A549 (cell line): ENCODE data around the gene NCOA7. TPM values are rescaled to one million over a fixed set of nuclear protein-coding genes. Genes with fewer than 3 reads are reported as not detected.

Source experiments
- ATAC-seq, 2 experiments: fragments of 200-7000 bp in 1 of 2; fragments of >200 bp in 1 of 2; cut with Nextera tagmentation in 1 of 2; cut with Tn5 transposase in 1 of 2; 3 replicates each; pipeline versions ENCODE4 v1.8.0 to v1.9.1; 2018 to 2020; ENCODE audit warnings: mild to moderate bottlenecking in 1 of 2, moderate library complexity in 1 of 2
- CTCF ChIA-PET: fragments of 300-600 bp; sonication (Branson Sonifier 250); formaldehyde crosslinking; extraction: SDS; loops from one replicate; lab custom pipeline; 2021; ENCODE audit warnings: antibody characterized with exemption, inconsistent platforms; lab: Yijun Ruan, JAX
- POLR2A ChIA-PET: fragments of 350-600 bp; formaldehyde crosslinking; extraction: SDS; loops from one replicate; lab custom pipeline; 2021; ENCODE audit warnings: antibody characterized with exemption, inconsistent platforms; lab: Yijun Ruan, JAX
- DNase-seq, 2 experiments: peaks; one replicate each; pipeline versions ENCODE4 v3.0.0 to v3.0.0-alpha.2; 2011 to 2016; ENCODE audit warnings: low read depth in 1 of 2, low spot score in 1 of 2
- FAIRE-seq: peaks from 2 replicates; lab custom pipeline; 2011; peaks lifted over from hg19 to GRCh38; lab: Jason Lieb, UNC
- H3K27ac ChIP-seq, 2 experiments: fragments of >200 bp; sonication (Bioruptor Twin); formaldehyde crosslinking; 3 replicates each; pipeline ENCODE4 v1.5.1; 2016 to 2017
- H3K4me1 ChIP-seq: fragments of >200 bp; sonication (Bioruptor Twin); formaldehyde crosslinking; 3 replicates; pipeline ENCODE4 v1.6.1; 2016
- H3K4me2 ChIP-seq: fragments of >200 bp; sonication (Bioruptor Twin); formaldehyde crosslinking; 3 replicates; pipeline ENCODE4 v1.6.1; 2016
- H3K4me3 ChIP-seq: fragments of >200 bp; sonication (Bioruptor Twin); formaldehyde crosslinking; 3 replicates; pipeline ENCODE4 v1.5.1; 2016
- H3K9me3 ChIP-seq: fragments of >200 bp; sonication (Bioruptor Twin); formaldehyde crosslinking; 3 replicates; pipeline ENCODE4 v1.6.1; 2016
- CBX2 ChIP-seq: fragments of 200-600 bp; sonication (generic); IDR thresholded peaks from 2 replicates; pipeline ENCODE4 v1.6.1; 2016; ENCODE audit warnings: low read depth, mild to moderate bottlenecking, borderline replicate concordance
- CEBPB ChIP-seq, 2 experiments: fragments of >200 bp in 1 of 2; sonication (Bioruptor Twin) in 1 of 2; formaldehyde crosslinking in 1 of 2; IDR thresholded peaks; 2 replicates each; pipeline ENCODE4 v1.6.1; 2012 to 2016
- CHD4 ChIP-seq: fragments of 200-600 bp; sonication (generic); IDR thresholded peaks from 2 replicates; pipeline ENCODE4 v1.6.1; 2016; ENCODE audit warnings: antibody characterized with exemption, mild to moderate bottlenecking, borderline replicate concordance
- EHF ChIP-seq: fragments of 250-450 bp; sonication (Bioruptor Pico); IDR thresholded peaks from 2 replicates; pipeline ENCODE4 v1.5.0; 2020; ENCODE audit warnings: mild to moderate bottlenecking
- EHMT2 ChIP-seq: fragments of 200-600 bp; sonication (generic); IDR thresholded peaks from 2 replicates; pipeline ENCODE4 v1.6.1; 2016; ENCODE audit warnings: antibody characterized with exemption, low read depth, mild to moderate bottlenecking, moderate library complexity
- ELK1 ChIP-seq: fragments of 150-350 bp; IDR thresholded peaks from 2 replicates; pipeline ENCODE4 v1.6.1; 2014; ENCODE audit warnings: low read depth, mild to moderate bottlenecking, low read length
- EP300 ChIP-seq, 2 experiments: fragments of >200 bp; sonication (Bioruptor Twin); formaldehyde crosslinking; IDR thresholded peaks; 2 replicates in 1 of 2; 3 replicates in 1 of 2; pipeline ENCODE4 v1.6.1; 2016 to 2017
- HMGXB4 ChIP-seq: fragments of 250-450 bp; sonication (Bioruptor Pico); IDR thresholded peaks from 2 replicates; pipeline ENCODE4 v1.5.0; 2021; ENCODE audit warnings: mild to moderate bottlenecking, moderate library complexity, borderline replicate concordance
- JUN ChIP-seq, 2 experiments: fragments of >200 bp; sonication (Bioruptor Twin); formaldehyde crosslinking; IDR thresholded peaks; 2 replicates in 1 of 2; 3 replicates in 1 of 2; pipeline ENCODE4 v1.6.1; 2016 to 2017
- KDM5A ChIP-seq: fragments of 200-600 bp; sonication (generic); IDR thresholded peaks from 2 replicates; pipeline ENCODE4 v1.6.1; 2016; ENCODE audit warnings: antibody characterized with exemption, mild to moderate bottlenecking
- MAFK ChIP-seq: fragments of 450-650 bp; IDR thresholded peaks from 2 replicates; pipeline ENCODE4 v1.6.1; 2014; ENCODE audit not compliant: partially characterized antibody
- MAX ChIP-seq: IDR thresholded peaks from 2 replicates; pipeline ENCODE4 v1.6.1; 2012
- MYC ChIP-seq: IDR thresholded peaks from 2 replicates; pipeline ENCODE4 v1.6.1; 2012; ENCODE audit warnings: mild to moderate bottlenecking, inconsistent platforms, low read length, improper control_type of control experiment, borderline replicate concordance
- NR3C1 ChIP-seq: fragments of >200 bp; sonication (Bioruptor Twin); formaldehyde crosslinking; IDR thresholded peaks from 3 replicates; pipeline ENCODE4 v1.6.1; 2017
- PBX3 ChIP-seq: IDR thresholded peaks from 2 replicates; pipeline ENCODE4 v1.6.1; 2012
- POLR2A ChIP-seq: IDR thresholded peaks from 2 replicates; pipeline ENCODE4 v1.6.1; 2012; ENCODE audit warnings: mild to moderate bottlenecking, low read length
- RAD21 ChIP-seq, 2 experiments: fragments of >200 bp in 1 of 2; sonication (Bioruptor Twin) in 1 of 2; formaldehyde crosslinking in 1 of 2; IDR thresholded peaks in 1 of 2; conservative IDR thresholded peaks in 1 of 2; 2 replicates in 1 of 2; 3 replicates in 1 of 2; pipeline ENCODE4 v1.6.1; 2012 to 2018; ENCODE audit warnings: inconsistent platforms in 1 of 2
- RARB ChIP-seq: fragments of 250-450 bp; sonication (Bioruptor Pico); IDR thresholded peaks from 2 replicates; pipeline ENCODE4 v1.8.0; 2021; ENCODE audit warnings: mild to moderate bottlenecking, moderate library complexity
- REST ChIP-seq: fragments of 200-600 bp; sonication (generic); IDR thresholded peaks from 2 replicates; pipeline ENCODE4 v1.6.1; 2016; ENCODE audit warnings: antibody characterized with exemption, mild to moderate bottlenecking, moderate library complexity
- RFX5 ChIP-seq: fragments of 450-650 bp; IDR thresholded peaks from 2 replicates; pipeline ENCODE4 v1.7.1; 2014; ENCODE audit warnings: antibody characterized with exemption, mild to moderate bottlenecking, moderate library complexity
- TFCP2L1 ChIP-seq: fragments of 250-450 bp; sonication (Bioruptor Pico); IDR thresholded peaks from 2 replicates; pipeline ENCODE4 v1.5.0; 2021; ENCODE audit warnings: mild to moderate bottlenecking
- USF2 ChIP-seq: fragments of 450-650 bp; IDR thresholded peaks from 2 replicates; pipeline ENCODE4 v1.6.1; 2014; ENCODE audit warnings: antibody characterized with exemption
- ZNF302 ChIP-seq: fragments of 250-450 bp; sonication (Bioruptor Pico); IDR thresholded peaks from 2 replicates; pipeline ENCODE4 v1.9.0; 2021; ENCODE audit warnings: inconsistent platforms, mild to moderate bottlenecking, moderate library complexity
- ZSCAN20 ChIP-seq: fragments of 250-450 bp; sonication (Bioruptor Pico); IDR thresholded peaks from 2 replicates; pipeline ENCODE4 v1.8.0; 2022; ENCODE audit warnings: mild to moderate bottlenecking, moderate library complexity
- WGBS: methylation state at CpG from one replicate; pipeline ENCODE4 v1.1.6; 2017; ENCODE audit errors: missing lambda C conversion rate; 5-methylcytosine and 5-hydroxymethylcytosine counted together
- polyA plus RNA-seq, 4 experiments: library from polyadenylated mRNA; depleted of rRNA in 3 of 4; stranded (reverse); fragments of >200 nt; fragmentation: RNase III in 1 of 4; extraction: RNeasy Plus Mini Kit Qiagen cat#74134 plus additional on column Dnase treatment in 1 of 4; gene quantifications; 2 replicates in 3 of 4; 3 replicates in 1 of 4; pipeline ENCODE4 v1.2.3, GENCODE V29; 2011 to 2017

Gene NCOA7
- polyA plus RNA-seq, 2 of the 4 experiments (the other 2 are of a cell fraction) = 66.4 to 195 TPM

GRCh38 chr6:125808060-125808459 is 17.3 kb downstream of the NCOA7 start:
- TF ChIP-seq PBX3 (no peak), ZSCAN20 (CRISPR knock-in tag) (no peak), ELK1 (no peak), POLR2A (no peak), CHD4 (no peak), CEBPB (IDR thresholded peaks at IDR 0.05) (no peak), EHMT2 (no peak), MYC (no peak), MAX (no peak), RARB (CRISPR knock-in tag) (no peak), RFX5 (no peak)
- WGBS = 92% methylated on average over 4 of the region's 4 CpGs
- CTCF ChIA-PET = interaction anchor here (0.6 to 1.4 kb wide), 3 partner anchors 18 to 146 kb away, joined by 3 to 6 read pairs (median 3); partner anchors contain the start of gene NCOA7
- Histone ChIP-seq H3K4me1 (peaks cover 38% of the 10 kb centered on the region), H3K4me3 (no peak overlapping the region), H3K27ac (no peak overlapping the region), H3K9me3 (no peaks in the 10 kb centered on the region), H3K4me2 (no peak overlapping the region)
- peak; percentile 14 to 21; a peak in 2 of 6 replicates for ATAC-seq
- DNase-seq = no peak
- no peak for FAIRE-seq
- POLR2A ChIA-PET = no interaction called here

GRCh38 chr6:125808591-125808990 is 17.8 kb downstream of the NCOA7 start:
- ATAC-seq = no peak
- no peak overlapping the region for H3K27ac ChIP-seq
- no peak for TF ChIP-seq PBX3
- no peak for TF ChIP-seq ZNF302 (CRISPR knock-in tag)
- TF ChIP-seq TFCP2L1 (CRISPR knock-in tag) = no peak
- no peak for TF ChIP-seq EHF (CRISPR knock-in tag)
- TF ChIP-seq JUN (IDR thresholded peaks at IDR 0.05) = no peak
- no peak for TF ChIP-seq KDM5A
- ChIA-PET CTCF (interaction anchor here (0.6 kb wide), 1 partner anchor 146 kb away, joined by 3 read pairs; no protein-coding TSS in a partner anchor), POLR2A (no interaction called here)
- no peaks in the 10 kb centered on the region for H3K9me3 ChIP-seq
- H3K4me3 ChIP-seq = no peak overlapping the region
- no peak for DNase-seq
- no peak for FAIRE-seq
- peaks cover 40% of the 10 kb centered on the region for H3K4me1 ChIP-seq
- no peak overlapping the region for H3K4me2 ChIP-seq

- no peak for ATAC-seq
- H3K4me2 ChIP-seq = no peak overlapping the region
- no peak for DNase-seq
- FAIRE-seq = no peak
- H3K27ac ChIP-seq = no peak overlapping the region
- WGBS = 93% methylated on average over 3 of the region's 3 CpGs
- ChIA-PET POLR2A (no interaction called here), CTCF (interaction anchor here (1.8 kb wide), 1 partner anchor 19 kb away, joined by 7 read pairs; the partner anchor contains the start of gene NCOA7)
- no peaks in the 10 kb centered on the region for H3K9me3 ChIP-seq
- H3K4me1 ChIP-seq = peaks cover 41% of the 10 kb centered on the region
- H3K4me3 ChIP-seq = no peak overlapping the region
- no peak for TF ChIP-seq USF2
- TF ChIP-seq MAFK = no peak
- no peak for TF ChIP-seq RFX5
- TF ChIP-seq CBX2 = no peak
- no peak for TF ChIP-seq NR3C1
- no peak for TF ChIP-seq REST
- no peak for TF ChIP-seq EP300 (IDR thresholded peaks at IDR 0.05)
- no peak for TF ChIP-seq RAD21 (conservative IDR thresholded peaks at IDR 0.05 in 1 of 2, IDR thresholded peaks at IDR 0.05 in 1 of 2)
- TF ChIP-seq HMGXB4 (CRISPR knock-in tag) = no peak
- TF ChIP-seq CEBPB (IDR thresholded peaks at IDR 0.05) = no peak
Measured at GRCh38 chr6:125809570-125810170, 18.9 kb downstream of the NCOA7 start.
